ENCODE measurements around the gene LTB4R2. TPM values are rescaled to one million over a fixed set of nuclear protein-coding genes. Genes with fewer than 3 reads are reported as not detected.

Gene LTB4R2
- total RNA-seq, 4 donors from 2014 or later: 6.8 to 18.5 (median 10.9) TPM

DNA sequence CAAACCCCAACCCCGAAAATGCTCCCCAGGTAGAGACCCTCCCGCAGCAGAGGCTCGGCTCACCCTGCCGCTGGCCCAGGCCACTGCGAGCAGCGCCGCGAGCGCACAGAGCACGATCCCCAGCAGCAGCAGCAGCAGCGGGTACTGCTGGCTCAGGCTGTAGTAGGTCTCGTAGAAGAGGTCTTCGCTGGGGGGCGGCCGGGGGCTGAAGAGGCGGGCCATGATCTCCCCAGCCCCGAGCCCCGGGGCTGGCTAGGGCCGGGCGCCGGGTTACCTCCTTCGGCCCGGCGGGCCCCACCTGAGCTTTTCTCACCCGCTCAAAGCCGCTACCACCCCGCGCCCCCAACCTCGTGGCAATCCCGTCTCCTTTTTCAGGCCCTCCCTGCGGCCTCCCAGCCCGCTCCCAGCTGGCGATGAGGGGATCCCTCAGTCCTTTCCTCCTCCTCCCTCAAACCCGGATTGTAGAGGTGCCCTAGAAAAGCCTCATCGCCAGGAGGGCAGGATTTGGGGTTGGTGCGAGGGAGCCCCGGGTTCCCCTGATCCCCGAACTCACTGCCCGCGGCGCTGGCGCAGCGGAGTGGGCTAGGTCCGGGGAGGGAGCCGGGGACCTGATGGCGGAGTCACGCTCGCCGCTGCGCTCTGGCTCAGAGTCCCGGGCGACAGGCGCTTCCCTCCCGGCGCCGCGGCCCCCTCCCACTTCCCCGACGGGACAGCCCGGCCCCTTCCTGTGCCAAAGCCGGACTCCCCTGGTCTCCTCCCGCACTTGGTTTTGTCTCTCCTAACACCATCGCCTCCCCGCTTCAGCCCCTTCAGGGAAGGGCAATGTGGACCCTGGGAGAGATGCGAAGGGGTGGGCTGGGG is 24.7 kb downstream of the LTB4R2 start, which contains the start of gene ADCY4:
TSS of gene ADCY4 (minus strand) at position 641 of the 861 bp plus-strand sequence. CDS start at position 222, 419 bp downstream.
- peak in 1 of 2 donors; percentile 21 for TF ChIP-seq POLR2A (IDR thresholded peaks at IDR 0.05)
- TF ChIP-seq, protein P1, sequence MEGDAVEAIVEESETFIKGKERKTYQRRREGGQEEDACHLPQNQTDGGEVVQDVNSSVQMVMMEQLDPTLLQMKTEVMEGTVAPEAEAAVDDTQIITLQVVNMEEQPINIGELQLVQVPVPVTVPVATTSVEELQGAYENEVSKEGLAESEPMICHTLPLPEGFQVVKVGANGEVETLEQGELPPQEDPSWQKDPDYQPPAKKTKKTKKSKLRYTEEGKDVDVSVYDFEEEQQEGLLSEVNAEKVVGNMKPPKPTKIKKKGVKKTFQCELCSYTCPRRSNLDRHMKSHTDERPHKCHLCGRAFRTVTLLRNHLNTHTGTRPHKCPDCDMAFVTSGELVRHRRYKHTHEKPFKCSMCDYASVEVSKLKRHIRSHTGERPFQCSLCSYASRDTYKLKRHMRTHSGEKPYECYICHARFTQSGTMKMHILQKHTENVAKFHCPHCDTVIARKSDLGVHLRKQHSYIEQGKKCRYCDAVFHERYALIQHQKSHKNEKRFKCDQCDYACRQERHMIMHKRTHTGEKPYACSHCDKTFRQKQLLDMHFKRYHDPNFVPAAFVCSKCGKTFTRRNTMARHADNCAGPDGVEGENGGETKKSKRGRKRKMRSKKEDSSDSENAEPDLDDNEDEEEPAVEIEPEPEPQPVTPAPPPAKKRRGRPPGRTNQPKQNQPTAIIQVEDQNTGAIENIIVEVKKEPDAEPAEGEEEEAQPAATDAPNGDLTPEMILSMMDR (IDR thresholded peaks at IDR 0.05): no peak
- DNase-seq: peak; percentile 28 to 38
- 17 to 19% methylated on average over 38 to 52 of the region's 65 CpGs for WGBS, 2 donors
- Histone ChIP-seq H3K27me3 (no peaks in the 10 kb centered on the region), H3K4me3 (replicated peaks in 1 of 3) (peak within 1 kb of the TSS; percentile 5 to 47 (median 9)), H3K36me3 (no peaks in the 10 kb centered on the region), H3K9me3 (no peaks in the 10 kb centered on the region), H3K27ac (peak within 1 kb of the TSS; percentile 57 to 78 (median 68)), H3K4me1 (peaks cover 21 to 74% of the 10 kb centered on the region in 2 donors)
- intact Hi-C loops (cut with DNase I): loop anchor here (2.0 to 5.0 kb wide), 2 partner anchors 33 to 102 kb away; partner anchors contain the start of gene NFATC4

DNA sequence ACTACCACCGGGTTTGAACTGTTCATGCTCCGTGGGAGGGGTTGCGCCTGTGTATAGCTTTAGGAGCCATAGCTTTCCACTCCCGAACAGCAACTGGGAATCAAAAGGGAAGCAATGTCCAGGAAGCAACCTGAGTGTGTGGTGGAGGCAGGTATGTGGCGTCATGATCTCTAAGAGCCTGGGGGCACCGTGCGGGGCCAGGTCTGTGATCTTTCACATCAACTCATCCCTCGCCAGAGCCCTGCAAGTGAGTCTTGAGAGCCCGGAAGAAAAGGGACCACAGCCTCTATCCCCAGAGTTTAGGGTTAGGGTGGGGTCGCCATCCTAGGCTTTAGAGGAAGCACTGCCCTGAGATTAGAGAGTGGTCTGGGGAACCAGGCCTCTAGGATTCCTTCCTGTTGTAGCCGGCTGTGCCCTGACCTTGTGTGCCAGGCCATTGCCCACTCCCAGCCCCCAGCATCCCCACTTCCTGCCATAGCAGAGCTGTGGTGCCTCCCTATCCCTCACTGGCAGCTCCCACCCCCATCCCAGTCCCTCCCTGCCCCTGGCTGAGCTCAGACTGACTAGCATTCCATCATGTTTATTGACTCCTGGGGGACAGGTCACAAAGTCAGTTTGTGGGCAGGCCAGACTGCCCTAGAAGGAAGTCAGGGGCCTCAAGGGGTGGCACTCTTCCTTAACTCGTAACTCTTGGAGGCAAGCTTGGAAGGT is 25.7 kb downstream of the LTB4R2 start:
- H3K36me3 ChIP-seq: no peaks in the 10 kb centered on the region
- peak overlapping the region in 2 of 3 donors; percentile 54 to 68 for H3K27ac ChIP-seq
- H3K27me3 ChIP-seq: no peaks in the 10 kb centered on the region
- DNase-seq: no peak
- peak overlapping the region in 1 of 3 donors; percentile 47 for H3K4me3 ChIP-seq (replicated peaks in 1 of 3)
- TF ChIP-seq, protein P1 (IDR thresholded peaks at IDR 0.05): no peak
- TF ChIP-seq POLR2A (IDR thresholded peaks at IDR 0.05): no peak
- peaks cover 21 to 80% of the 10 kb centered on the region in 2 donors for H3K4me1 ChIP-seq
- H3K9me3 ChIP-seq: no peaks in the 10 kb centered on the region
- intact Hi-C loops (cut with DNase I): loop anchor here (2.0 kb wide), 1 partner anchor 101 kb away; no protein-coding TSS in a partner anchor
- WGBS, 2 donors: 78 to 80% methylated on average over 12 of the region's 12 CpGs

DNA sequence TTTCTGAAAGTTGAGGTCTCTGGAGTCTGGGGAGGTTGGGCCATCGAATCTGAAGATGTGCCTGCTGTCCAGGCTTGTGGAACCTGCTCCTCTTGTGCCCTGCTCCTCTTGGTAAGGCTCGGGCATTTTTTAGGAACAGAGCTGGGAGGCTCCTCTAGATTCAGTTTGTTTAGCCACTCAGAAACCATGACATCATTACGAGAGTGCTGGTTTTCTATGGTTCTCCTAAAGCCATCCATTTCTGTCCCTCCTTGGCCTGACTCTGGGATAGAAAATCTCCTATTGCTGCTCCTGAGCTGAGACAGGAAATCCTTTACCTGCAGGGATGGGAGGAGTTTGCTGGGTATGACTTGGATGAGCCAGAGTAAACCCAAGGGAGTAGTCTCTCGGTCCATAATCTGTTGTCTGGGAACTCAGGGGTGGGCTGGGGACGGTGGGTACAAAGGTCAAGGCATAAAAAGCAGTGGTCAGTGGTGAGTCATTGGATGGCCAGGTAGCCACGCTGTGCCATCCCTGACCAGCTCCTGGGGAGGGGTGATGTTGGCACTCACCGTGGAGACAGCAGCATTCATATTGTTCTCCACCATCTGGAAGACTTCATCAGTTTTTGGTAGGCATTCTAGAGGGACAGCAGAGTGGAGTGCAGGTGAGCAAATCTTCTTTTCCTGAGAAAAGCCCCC is 27.3 kb downstream of the LTB4R2 start:
- no peak for DNase-seq
- intact Hi-C loops (cut with DNase I): no loop called here
- WGBS, 2 donors: 89% methylated on average over 6 to 7 of the region's 7 CpGs
- TF ChIP-seq, protein P1 (IDR thresholded peaks at IDR 0.05): no peak
- no peak for TF ChIP-seq POLR2A (IDR thresholded peaks at IDR 0.05)
- H3K36me3 ChIP-seq: no peaks in the 10 kb centered on the region
- peak overlapping the region in 1 of 3 donors; percentile 71 for H3K27ac ChIP-seq
- H3K9me3 ChIP-seq: no peaks in the 10 kb centered on the region
- no peaks in the 10 kb centered on the region for H3K27me3 ChIP-seq
- H3K4me3 ChIP-seq (replicated peaks in 1 of 3): no peak overlapping the region
- peaks cover 16 to 76% of the 10 kb centered on the region in 2 donors for H3K4me1 ChIP-seq

DNA sequence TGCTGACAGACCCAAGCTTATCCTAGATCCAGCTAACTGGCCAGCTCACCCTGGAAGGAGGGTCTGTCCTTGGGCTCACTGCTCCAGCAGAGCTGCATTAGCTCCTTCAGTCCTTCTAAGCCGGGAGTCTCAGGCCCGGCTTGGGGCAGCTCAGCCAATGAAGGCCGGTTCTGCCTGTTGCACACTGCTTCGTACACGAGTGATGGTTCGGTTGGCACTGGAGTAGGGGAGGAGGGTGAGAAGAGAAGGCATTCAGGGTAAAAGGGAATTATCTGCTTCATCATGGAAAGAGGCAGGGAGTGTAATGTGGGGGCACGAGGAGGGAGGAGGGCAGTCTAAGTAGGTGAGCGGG is 27.9 kb downstream of the LTB4R2 start:
- Histone ChIP-seq H3K27me3 (no peaks in the 10 kb centered on the region), H3K4me3 (replicated peaks in 1 of 3) (no peak overlapping the region), H3K27ac (peak overlapping the region in 1 of 3 donors; percentile 71), H3K36me3 (no peaks in the 10 kb centered on the region), H3K9me3 (no peaks in the 10 kb centered on the region), H3K4me1 (peaks cover 11 to 70% of the 10 kb centered on the region in 2 donors)
- TF ChIP-seq POLR2A (IDR thresholded peaks at IDR 0.05): no peak
- TF ChIP-seq, protein P1 (IDR thresholded peaks at IDR 0.05): no peak
- intact Hi-C loops (cut with DNase I): no loop called here
- 53% methylated on average over 8 of the region's 8 CpGs for WGBS, 2 donors
- DNase-seq: peak; percentile 79 to 81
